Hepatocyte (in vitro differentiated cells): ENCODE results near the gene RPL27.

ENCODE experiments used
- EZH2 ChIP-seq: fragments of 200-600 bp; sonication (generic); IDR thresholded peaks from 2 replicates; pipeline ENCODE4 v1.6.1; 2016; ENCODE audit warnings: antibody characterized with exemption, mild to moderate bottlenecking, borderline replicate concordance
- EZH2phosphoT487 ChIP-seq: fragments of 200-600 bp; sonication (generic); IDR thresholded peaks from one replicate; pipeline ENCODE4 v1.6.1; 2018; ENCODE audit warnings: antibody characterized with exemption, mild to moderate bottlenecking, low read depth, moderate library complexity; ENCODE audit not compliant: unreplicated experiment, severe bottlenecking
- TF ChIP-seq, protein P1 (sequence below): fragments of 200-600 bp; sonication (generic); IDR thresholded peaks from 2 replicates; pipeline ENCODE4 v1.5.1; 2016; ENCODE audit warnings: antibody characterized with exemption, mild to moderate bottlenecking; ENCODE audit not compliant: poor library complexity

DNA sequence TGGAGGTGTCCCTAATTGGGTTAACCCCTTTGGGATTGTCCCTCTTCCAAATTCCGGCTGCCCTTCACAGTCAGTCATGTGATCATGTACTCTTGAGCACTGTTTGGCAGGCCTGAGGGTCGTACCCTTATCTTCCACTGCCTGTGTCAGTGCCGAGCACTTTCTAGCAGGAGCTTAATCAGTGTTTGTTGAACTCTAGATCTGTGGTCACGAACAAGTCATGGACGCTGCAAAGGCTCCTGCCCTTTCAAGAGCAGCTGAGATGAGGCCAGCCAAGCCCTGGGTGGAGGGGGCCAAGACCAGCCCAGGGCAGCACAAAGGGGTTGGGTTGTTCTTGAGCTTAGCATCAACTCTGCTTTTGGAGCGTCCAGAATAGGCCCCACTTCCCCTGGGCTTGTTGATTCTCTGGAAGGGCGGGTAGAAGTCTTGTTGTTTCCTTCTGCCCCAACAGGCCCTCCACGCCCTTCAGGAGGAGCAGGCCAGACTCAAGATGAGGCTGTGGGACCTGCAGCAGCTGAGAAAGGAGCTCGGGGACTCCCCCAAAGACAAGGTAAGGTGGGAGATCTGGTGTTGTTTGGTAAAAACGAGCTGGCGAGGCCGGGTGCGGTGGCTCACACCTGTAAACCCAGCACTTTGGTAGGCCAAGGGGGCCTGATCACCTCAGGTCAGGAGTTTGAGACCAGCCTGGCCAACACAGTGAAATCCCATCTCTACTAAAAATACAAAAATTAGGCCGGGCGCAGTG is 13.7 kb downstream of the RPL27 start:
- TF ChIP-seq, protein P1, sequence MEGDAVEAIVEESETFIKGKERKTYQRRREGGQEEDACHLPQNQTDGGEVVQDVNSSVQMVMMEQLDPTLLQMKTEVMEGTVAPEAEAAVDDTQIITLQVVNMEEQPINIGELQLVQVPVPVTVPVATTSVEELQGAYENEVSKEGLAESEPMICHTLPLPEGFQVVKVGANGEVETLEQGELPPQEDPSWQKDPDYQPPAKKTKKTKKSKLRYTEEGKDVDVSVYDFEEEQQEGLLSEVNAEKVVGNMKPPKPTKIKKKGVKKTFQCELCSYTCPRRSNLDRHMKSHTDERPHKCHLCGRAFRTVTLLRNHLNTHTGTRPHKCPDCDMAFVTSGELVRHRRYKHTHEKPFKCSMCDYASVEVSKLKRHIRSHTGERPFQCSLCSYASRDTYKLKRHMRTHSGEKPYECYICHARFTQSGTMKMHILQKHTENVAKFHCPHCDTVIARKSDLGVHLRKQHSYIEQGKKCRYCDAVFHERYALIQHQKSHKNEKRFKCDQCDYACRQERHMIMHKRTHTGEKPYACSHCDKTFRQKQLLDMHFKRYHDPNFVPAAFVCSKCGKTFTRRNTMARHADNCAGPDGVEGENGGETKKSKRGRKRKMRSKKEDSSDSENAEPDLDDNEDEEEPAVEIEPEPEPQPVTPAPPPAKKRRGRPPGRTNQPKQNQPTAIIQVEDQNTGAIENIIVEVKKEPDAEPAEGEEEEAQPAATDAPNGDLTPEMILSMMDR = no peak
- no peak for TF ChIP-seq EZH2
- no peak for TF ChIP-seq EZH2phosphoT487
